ENCODE data around the gene SEC24B.

Gene SEC24B

DNA sequence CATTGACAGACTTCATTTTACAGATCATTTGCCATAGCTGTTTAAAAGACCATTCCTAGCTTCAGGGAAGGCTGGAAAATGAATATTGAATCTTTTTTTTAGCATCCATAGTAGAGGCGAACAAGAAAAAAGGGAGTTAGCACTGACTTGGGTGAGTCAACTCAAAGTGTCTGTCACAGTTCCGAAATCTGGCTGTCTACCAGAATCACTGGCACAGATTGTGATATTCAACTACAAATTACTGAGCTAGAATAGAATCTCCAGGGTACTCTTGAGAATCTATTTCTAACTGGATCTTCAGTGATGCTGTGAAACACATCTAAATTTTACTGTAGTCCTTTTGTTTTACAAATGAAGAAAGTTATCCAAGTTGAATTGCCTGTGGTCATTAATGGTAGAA lies 31.5 kb downstream of the SEC24B start:
- Histone ChIP-seq H3K36me3 (peaks cover 29% of the 10 kb centered on the region), H3K9me3 (no peaks in the 10 kb centered on the region)
- TF ChIP-seq CTCF (IDR thresholded peaks at IDR 0.05; ENCODE audit: low read depth, low read length), result no peak

DNA sequence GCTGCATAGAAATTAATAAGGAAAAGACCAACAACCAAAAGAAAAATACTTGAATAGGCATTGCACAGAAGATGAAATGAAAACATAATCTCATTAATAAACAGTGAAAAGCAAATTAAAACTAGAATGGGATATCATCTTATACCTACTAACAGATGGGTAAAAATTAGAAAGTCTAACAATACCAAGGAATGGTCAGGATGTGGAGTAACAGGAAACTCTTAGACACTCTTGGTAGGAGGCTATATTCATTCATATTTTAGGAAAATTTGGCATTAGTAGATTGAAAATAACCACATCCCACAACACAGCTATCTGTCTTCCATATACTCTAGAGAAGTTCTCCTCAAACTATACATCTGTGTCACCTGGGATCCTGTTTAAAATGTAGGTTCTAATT lies 36.3 kb downstream of the SEC24B start:
- Histone ChIP-seq H3K27me3 (no peaks in the 10 kb centered on the region), H3K4me1 (peaks cover 10% of the 10 kb centered on the region), H3K36me3 (peaks cover 20% of the 10 kb centered on the region), H3K4me3 (ENCODE audit: low read depth, low read length) (no peak overlapping the region), H3K9me3 (no peaks in the 10 kb centered on the region)
- no peak for DNase-seq
- TF ChIP-seq CTCF (IDR thresholded peaks at IDR 0.05; ENCODE audit: low read depth, low read length), result no peak

More for the DNA sequence above, 31.5 kb downstream of the SEC24B start:
- Histone ChIP-seq H3K4me1 (no peaks in the 10 kb centered on the region), H3K27me3 (no peaks in the 10 kb centered on the region), H3K4me3 (ENCODE audit: low read depth, low read length) (no peak overlapping the region)
- DNase-seq, result no peak

DNA sequence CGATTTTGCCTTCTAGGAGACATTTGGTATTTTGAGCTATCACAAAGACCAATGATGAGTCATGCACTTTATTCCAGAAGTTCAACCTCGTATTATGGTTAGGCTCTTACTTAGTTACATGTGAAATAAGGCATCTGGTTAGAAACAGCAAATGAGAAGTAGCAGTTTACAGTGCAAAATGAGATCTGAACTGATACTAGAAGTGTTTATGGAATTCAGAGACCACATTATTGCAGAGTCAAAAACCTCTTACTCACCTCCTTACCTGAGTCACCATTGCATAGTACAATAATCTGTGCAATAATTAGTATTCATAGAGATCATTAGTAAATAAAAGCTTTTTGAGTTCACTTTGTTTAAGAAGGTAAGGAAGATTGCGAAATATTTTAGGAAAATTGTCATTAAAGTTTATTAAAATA lies 38.7 kb downstream of the SEC24B start:
- Histone ChIP-seq H3K4me1 (peaks cover 10% of the 10 kb centered on the region), H3K27me3 (no peaks in the 10 kb centered on the region), H3K9me3 (no peaks in the 10 kb centered on the region), H3K4me3 (ENCODE audit: low read depth, low read length) (no peak overlapping the region), H3K36me3 (peaks cover 12% of the 10 kb centered on the region)
- DNase-seq, result no peak
- no peak for TF ChIP-seq CTCF (IDR thresholded peaks at IDR 0.05; ENCODE audit: low read depth, low read length)

GRCh38 chr4:109473824-109474223 lies 40.2 kb downstream of the SEC24B start:
- H3K9me3 ChIP-seq, result no peaks in the 10 kb centered on the region
- no peaks in the 10 kb centered on the region for H3K27me3 ChIP-seq
- DNase-seq, result no peak
- no peak for TF ChIP-seq CTCF (IDR thresholded peaks at IDR 0.05; ENCODE audit: low read depth, low read length)
- H3K36me3 ChIP-seq, result peaks cover 12% of the 10 kb centered on the region
- no peak overlapping the region for H3K4me3 ChIP-seq (ENCODE audit: low read depth, low read length)
- H3K4me1 ChIP-seq, result peaks cover 10% of the 10 kb centered on the region

DNA sequence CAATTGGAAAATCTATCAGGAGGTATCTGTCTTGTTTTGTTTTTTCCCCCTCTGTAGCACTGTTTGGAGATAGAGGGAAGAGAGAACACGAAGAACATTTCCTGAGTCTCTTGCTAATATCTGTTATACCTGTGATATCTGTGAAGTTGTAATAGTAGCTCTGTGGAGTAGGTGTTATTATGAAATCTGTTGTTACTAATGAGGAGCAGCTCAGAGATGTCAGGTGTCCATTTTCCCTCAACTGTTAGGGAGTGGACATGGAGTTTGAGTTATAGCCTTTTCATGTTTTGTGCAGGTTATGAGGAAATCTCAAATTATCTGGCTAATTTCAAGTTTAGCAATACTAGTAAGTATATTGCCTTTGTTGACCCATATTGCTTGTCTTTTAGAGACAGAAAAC lies 52.4 kb downstream of the SEC24B start:
- H3K4me1 ChIP-seq, result no peaks in the 10 kb centered on the region
- H3K4me3 ChIP-seq (ENCODE audit: low read depth, low read length), result no peak overlapping the region
- TF ChIP-seq CTCF (IDR thresholded peaks at IDR 0.05; ENCODE audit: low read depth, low read length), result no peak
- peaks cover 3% of the 10 kb centered on the region; the same call in 1 of the 2 replicates for H3K36me3 ChIP-seq
- no peaks in the 10 kb centered on the region for H3K9me3 ChIP-seq
- H3K27me3 ChIP-seq, result no peaks in the 10 kb centered on the region
- no peak for DNase-seq

GRCh38 chr4:109494563-109494962 lies 60.9 kb downstream of the SEC24B start:
- no peak overlapping the region for H3K4me3 ChIP-seq (ENCODE audit: low read depth, low read length)
- no peak for TF ChIP-seq CTCF (IDR thresholded peaks at IDR 0.05; ENCODE audit: low read depth, low read length)
- no peaks in the 10 kb centered on the region for H3K27me3 ChIP-seq
- no peaks in the 10 kb centered on the region; the same call in 1 of the 2 replicates for H3K4me1 ChIP-seq
- no peak for DNase-seq
- H3K9me3 ChIP-seq, result no peaks in the 10 kb centered on the region
- peaks cover 23% of the 10 kb centered on the region for H3K36me3 ChIP-seq
